A673 (cell line): ENCODE data around the gene PROM1.

Experiments
- CTCF ChIP-seq: fragments of 300-800, 200-600 bp; sonication (generic); conservative IDR thresholded peaks from 2 replicates; pipeline ENCODE4 v1.5.1; 2017; ENCODE audit warnings: low read depth, mild to moderate bottlenecking, antibody characterized with exemption, low read length, moderate library complexity, mixed read lengths
- EZH2 ChIP-seq: fragments of 200-600 bp; sonication (generic); IDR thresholded peaks from 2 replicates; pipeline ENCODE4 v1.6.1; 2017; ENCODE audit warnings: borderline replicate concordance, low read depth, mild to moderate bottlenecking, mixed read lengths, antibody characterized with exemption, low read length; ENCODE audit not compliant: poor library complexity, severe bottlenecking

- no peak for TF ChIP-seq CTCF
- no peak for TF ChIP-seq EZH2
Measured at GRCh38 chr4:16113741-16114140, 29.9 kb upstream of the PROM1 start.
